Measurements from ENCODE around the gene DTX1. TPM values are rescaled to one million over a fixed set of nuclear protein-coding genes. Genes with fewer than 3 reads are reported as not detected.

DTX1 gene
- total RNA-seq, 1 experiment from 2014 or later, result not detected

- TF ChIP-seq CTCF (conservative IDR thresholded peaks at IDR 0.05; ENCODE audit: low read depth, low read length) (no peak), EZH2 (IDR thresholded peaks at IDR 0.05; ENCODE audit: low read length, unreplicated experiment) (no peak), EZH2phosphoT487 (IDR thresholded peaks at IDR 0.05; ENCODE audit: borderline replicate concordance, low read length) (no peak)
- H4K20me1 ChIP-seq (ENCODE audit: low read length), result no peaks in the 10 kb centered on the region
- intact Hi-C loops (cut with micrococcal nuclease), result no loop called here
- no peaks in the 10 kb centered on the region for H3K9me3 ChIP-seq (ENCODE audit: low read length)
- H3K9ac ChIP-seq (ENCODE audit: low read length), result no peak overlapping the region
- H3K27me3 ChIP-seq (ENCODE audit: low read length), result no peaks in the 10 kb centered on the region
- H3K9me2 ChIP-seq (replicated peaks; ENCODE audit: low read length), result no peaks in the 10 kb centered on the region
- H3K4me2 ChIP-seq (ENCODE audit: low read length), result no peak overlapping the region
- DNase-seq (no peak), ATAC-seq (no peak)
- POLR2A ChIA-PET (ENCODE audit: unreplicated experiment), result no interaction called here
- H2AFZ ChIP-seq (ENCODE audit: low read length), result no peak overlapping the region
- BruUV-seq (replicated peaks), result no TSS peak
- no peaks in the 10 kb centered on the region for H3F3A ChIP-seq (ENCODE audit: low read length, unreplicated experiment)
- peaks cover under 1% of the 10 kb centered on the region; the same call in 1 of the 2 replicates for H3K4me1 ChIP-seq (ENCODE audit: insufficient read depth, low read length)
- CTCF ChIA-PET, result no interaction called here
- no peak overlapping the region for H3K27ac ChIP-seq (ENCODE audit: low read length)
- H3K4me3 ChIP-seq (ENCODE audit: low read length), result no peak overlapping the region
- H3K79me2 ChIP-seq (ENCODE audit: low read length), result no peaks in the 10 kb centered on the region
- H3K36me3 ChIP-seq (ENCODE audit: low read depth, low read length), result no peaks in the 10 kb centered on the region
Measured at GRCh38 chr12:113081873-113082272, 25.3 kb downstream of the DTX1 start.

- H3K9ac ChIP-seq (ENCODE audit: low read length), result no peak overlapping the region
- ChIA-PET POLR2A (ENCODE audit: unreplicated experiment) (no interaction called here), CTCF (no interaction called here)
- H3K9me3 ChIP-seq (ENCODE audit: low read length), result no peaks in the 10 kb centered on the region
- no peaks in the 10 kb centered on the region for H3F3A ChIP-seq (ENCODE audit: low read length, unreplicated experiment)
- no peak overlapping the region for H3K27ac ChIP-seq (ENCODE audit: low read length)
- no peaks in the 10 kb centered on the region for H3K79me2 ChIP-seq (ENCODE audit: low read length)
- no peaks in the 10 kb centered on the region for H3K9me2 ChIP-seq (replicated peaks; ENCODE audit: low read length)
- intact Hi-C loops (cut with micrococcal nuclease), result no loop called here
- no TSS peak for BruUV-seq (replicated peaks)
- ATAC-seq (no peak), DNase-seq (no peak)
- no peak overlapping the region for H3K4me2 ChIP-seq (ENCODE audit: low read length)
- TF ChIP-seq EZH2 (IDR thresholded peaks at IDR 0.05; ENCODE audit: low read length, unreplicated experiment) (no peak), EZH2phosphoT487 (IDR thresholded peaks at IDR 0.05; ENCODE audit: borderline replicate concordance, low read length) (no peak), CTCF (conservative IDR thresholded peaks at IDR 0.05; ENCODE audit: low read depth, low read length) (no peak)
- H2AFZ ChIP-seq (ENCODE audit: low read length), result no peak overlapping the region
- H3K4me1 ChIP-seq (ENCODE audit: insufficient read depth, low read length), result peaks cover 4% of the 10 kb centered on the region; the same call in 1 of the 2 replicates
- H4K20me1 ChIP-seq (ENCODE audit: low read length), result no peaks in the 10 kb centered on the region
- H3K36me3 ChIP-seq (ENCODE audit: low read depth, low read length), result no peaks in the 10 kb centered on the region
- no peak overlapping the region for H3K4me3 ChIP-seq (ENCODE audit: low read length)
- no peaks in the 10 kb centered on the region for H3K27me3 ChIP-seq (ENCODE audit: low read length)
Measured at GRCh38 chr12:113082486-113083148, 26.1 kb downstream of the DTX1 start.

DNA sequence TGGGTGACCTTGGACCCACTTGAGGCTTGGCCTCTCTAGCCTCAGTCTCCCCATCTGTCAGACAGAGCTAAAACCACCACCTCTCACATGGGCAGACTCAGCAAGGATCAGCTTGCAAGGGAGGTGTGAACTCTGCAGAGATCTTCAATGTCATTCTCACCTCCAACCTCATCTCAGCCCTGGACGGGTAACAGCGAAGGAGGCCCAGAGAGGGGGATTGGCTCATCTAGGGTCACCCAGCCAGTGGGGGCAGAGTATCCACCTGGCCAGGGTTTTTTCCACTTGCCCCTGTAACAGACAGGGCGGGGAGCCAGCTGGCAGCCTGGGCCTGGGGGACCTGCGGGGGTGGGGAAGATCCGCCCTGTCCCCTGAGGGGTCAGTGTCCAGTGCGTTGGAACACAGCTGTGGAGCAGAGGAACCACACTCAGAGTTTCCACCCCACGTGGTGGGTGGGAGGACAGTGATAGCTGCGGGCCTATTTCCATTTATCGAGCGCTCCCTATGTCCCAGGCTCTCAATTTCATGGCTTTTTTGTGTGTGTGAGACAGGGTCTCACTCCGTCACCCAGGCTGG, 27.4 kb downstream of the DTX1 start:
- H3K9me2 ChIP-seq (replicated peaks; ENCODE audit: low read length), result no peaks in the 10 kb centered on the region
- no peaks in the 10 kb centered on the region for H3K79me2 ChIP-seq (ENCODE audit: low read length)
- ChIA-PET CTCF (no interaction called here), POLR2A (ENCODE audit: unreplicated experiment) (no interaction called here)
- TF ChIP-seq EZH2 (IDR thresholded peaks at IDR 0.05; ENCODE audit: low read length, unreplicated experiment) (no peak), EZH2phosphoT487 (IDR thresholded peaks at IDR 0.05; ENCODE audit: borderline replicate concordance, low read length) (no peak), CTCF (conservative IDR thresholded peaks at IDR 0.05; ENCODE audit: low read depth, low read length) (no peak)
- H3K4me3 ChIP-seq (ENCODE audit: low read length), result no peak overlapping the region
- H3K9me3 ChIP-seq (ENCODE audit: low read length), result no peaks in the 10 kb centered on the region
- no peak overlapping the region for H3K9ac ChIP-seq (ENCODE audit: low read length)
- no peak overlapping the region for H3K27ac ChIP-seq (ENCODE audit: low read length)
- ATAC-seq (no peak), DNase-seq (no peak)
- H3K4me1 ChIP-seq (ENCODE audit: insufficient read depth, low read length), result peaks cover 4% of the 10 kb centered on the region; the same call in 1 of the 2 replicates
- H3K36me3 ChIP-seq (ENCODE audit: low read depth, low read length), result no peaks in the 10 kb centered on the region
- no peaks in the 10 kb centered on the region for H4K20me1 ChIP-seq (ENCODE audit: low read length)
- H2AFZ ChIP-seq (ENCODE audit: low read length), result no peak overlapping the region
- no peak overlapping the region for H3K4me2 ChIP-seq (ENCODE audit: low read length)
- intact Hi-C loops (cut with micrococcal nuclease), result no loop called here
- H3F3A ChIP-seq (ENCODE audit: low read length, unreplicated experiment), result no peaks in the 10 kb centered on the region
- H3K27me3 ChIP-seq (ENCODE audit: low read length), result no peaks in the 10 kb centered on the region
- no TSS peak for BruUV-seq (replicated peaks)

Measured in PC-3 (cell line).